ENCODE measurements around the gene DNAH3.
A peak's percentile ranks its signal among the peaks of the same experiment; 100 is the strongest.
"Not testable (repeated sequence)": the region's sequence is repeated elsewhere in the genome, so short reads cannot be mapped to it uniquely, and the experiment has no call there.

The DNAH3 gene

GRCh38 chr16:21169249-21169981 lies 18.8 kb upstream of the DNAH3 start:
- no peak for DNase-seq (ENCODE audit: low spot score)

DNA sequence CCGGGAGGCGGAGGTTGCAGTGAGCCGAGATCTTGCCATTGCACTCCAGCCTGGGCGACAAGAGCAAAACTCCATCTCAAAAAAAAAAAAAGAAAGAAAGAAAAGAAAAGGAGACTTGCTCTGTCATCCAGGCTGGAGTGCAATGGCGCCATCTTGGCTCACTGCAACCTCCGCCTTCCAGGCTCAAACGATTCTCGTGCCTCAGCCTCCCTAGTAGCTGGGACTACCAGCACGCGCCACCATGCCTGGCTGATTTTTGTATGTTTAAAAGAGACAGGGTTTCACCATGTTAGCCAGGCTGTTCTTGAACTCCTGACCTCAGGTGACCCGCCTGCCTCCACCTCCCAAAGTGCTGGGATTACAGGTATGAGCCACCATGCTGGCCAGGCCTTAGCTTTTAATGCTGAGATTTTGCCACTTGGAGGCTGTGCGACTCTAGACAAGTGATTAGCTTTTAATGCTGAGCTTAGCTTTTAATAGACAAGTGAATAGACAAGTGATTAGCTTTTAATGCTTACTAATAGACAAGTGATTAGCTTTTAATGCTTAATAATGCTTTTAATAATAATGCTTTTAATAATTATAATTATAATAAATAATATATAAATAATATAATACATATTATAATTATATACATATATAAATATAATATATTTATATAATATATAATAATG lies 17.4 kb upstream of the DNAH3 start:
- DNase-seq (ENCODE audit: low spot score) = no peak

DNA sequence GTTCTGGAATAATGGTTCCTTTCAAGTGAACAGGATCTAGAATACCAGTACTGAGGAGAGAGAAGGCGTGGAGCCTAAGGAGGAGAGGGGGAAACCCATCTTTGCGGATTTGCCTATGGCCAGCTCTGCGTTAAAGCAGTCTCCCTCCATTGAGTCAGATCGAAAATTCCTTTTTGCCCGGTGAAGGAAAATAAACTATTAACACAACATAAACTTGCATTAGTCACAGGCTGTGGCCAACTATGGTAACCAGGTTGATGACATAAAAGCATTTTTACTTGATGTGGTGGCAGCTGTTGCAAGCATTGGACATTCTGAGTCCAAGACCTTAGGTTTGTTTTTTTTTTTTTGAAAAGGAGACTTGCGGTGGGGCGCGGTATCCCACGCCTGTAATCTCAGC lies 16.7 kb upstream of the DNAH3 start:
- DNase-seq (ENCODE audit: low spot score) = peak; percentile 32

GRCh38 chr16:21166561-21166961 lies 15.9 kb upstream of the DNAH3 start:
- no peak for DNase-seq (ENCODE audit: low spot score)

DNA sequence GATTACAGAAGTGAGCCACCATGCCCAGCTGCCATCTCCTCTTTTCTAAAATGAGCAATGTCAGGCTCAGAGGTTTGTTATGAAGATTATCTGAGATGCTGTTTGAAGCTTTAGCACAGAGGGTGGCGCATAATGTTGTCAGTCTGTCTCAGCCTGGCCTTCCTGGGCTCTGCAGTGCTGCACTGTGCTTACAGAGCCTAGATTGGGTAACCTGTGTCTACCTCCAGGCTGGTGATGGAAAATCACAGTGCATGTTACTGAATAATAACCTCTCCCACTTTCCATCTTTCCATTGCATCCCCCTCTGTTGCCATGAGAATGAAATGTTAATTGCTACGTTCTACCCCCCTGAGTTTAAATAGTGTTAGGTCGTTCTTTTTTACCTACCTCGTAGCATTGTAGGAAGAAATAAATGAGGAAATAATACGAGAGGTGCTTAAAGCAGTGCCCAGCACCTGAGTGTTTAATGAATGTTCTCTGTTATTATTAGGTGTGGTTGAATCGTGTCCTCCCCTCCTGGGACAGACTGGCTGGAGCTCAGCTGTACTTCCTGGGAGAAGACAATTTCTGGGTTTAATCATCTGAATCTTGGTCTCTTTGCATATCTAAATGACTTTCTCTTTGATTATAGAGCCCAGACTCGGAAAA lies 14.0 kb upstream of the DNAH3 start:
- no peak for DNase-seq (ENCODE audit: low spot score)

GRCh38 chr16:21163576-21163975 lies 12.9 kb upstream of the DNAH3 start:
- no peak for DNase-seq (ENCODE audit: low spot score)

DNA sequence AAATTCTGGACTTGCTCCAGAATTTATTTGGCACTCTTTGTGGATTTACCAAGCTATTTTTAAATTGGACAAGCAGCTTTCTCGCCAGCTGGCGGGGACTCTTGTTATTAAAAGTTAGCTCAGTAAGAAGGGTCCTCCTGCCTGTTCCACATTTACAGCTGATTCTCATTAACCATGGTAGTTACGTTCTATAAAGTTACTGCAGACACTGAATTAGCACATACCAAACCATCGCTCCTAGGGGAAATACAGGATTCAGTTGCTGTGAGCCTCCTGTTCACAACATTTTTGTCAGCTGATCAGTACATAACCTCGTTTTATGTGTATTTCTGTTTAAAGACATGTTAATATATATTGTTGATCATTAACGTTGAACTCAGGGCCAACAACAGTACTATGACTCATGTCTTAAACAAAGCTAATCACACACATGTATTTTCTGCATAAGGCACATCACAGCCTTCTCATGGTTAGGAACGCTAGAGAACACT lies 12.1 kb upstream of the DNAH3 start:
- DNase-seq (ENCODE audit: low spot score) = no peak

DNA sequence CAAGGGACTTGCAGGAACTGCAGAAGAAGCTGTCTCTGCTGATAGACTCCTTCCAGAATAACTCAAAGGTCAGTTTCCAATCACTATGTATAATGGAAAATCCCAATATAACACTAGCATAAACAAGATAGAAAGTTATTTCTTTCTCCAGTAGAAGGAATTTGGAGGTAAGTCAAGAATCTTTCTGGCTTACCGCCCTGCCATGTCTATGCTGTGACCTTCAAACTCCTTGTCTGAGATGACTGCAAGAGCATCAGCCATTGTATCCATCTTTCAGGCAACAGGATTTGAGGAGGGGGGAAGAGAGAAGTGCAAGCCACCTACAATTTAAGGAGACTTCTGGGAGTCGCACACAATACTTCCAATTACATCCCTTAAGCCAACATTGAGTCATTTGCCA lies 10.6 kb upstream of the DNAH3 start:
- DNase-seq (ENCODE audit: low spot score) = no peak

- DNase-seq (ENCODE audit: low spot score) = no peak
Measured at GRCh38 chr16:21160276-21160675, 9.6 kb upstream of the DNAH3 start.

DNA sequence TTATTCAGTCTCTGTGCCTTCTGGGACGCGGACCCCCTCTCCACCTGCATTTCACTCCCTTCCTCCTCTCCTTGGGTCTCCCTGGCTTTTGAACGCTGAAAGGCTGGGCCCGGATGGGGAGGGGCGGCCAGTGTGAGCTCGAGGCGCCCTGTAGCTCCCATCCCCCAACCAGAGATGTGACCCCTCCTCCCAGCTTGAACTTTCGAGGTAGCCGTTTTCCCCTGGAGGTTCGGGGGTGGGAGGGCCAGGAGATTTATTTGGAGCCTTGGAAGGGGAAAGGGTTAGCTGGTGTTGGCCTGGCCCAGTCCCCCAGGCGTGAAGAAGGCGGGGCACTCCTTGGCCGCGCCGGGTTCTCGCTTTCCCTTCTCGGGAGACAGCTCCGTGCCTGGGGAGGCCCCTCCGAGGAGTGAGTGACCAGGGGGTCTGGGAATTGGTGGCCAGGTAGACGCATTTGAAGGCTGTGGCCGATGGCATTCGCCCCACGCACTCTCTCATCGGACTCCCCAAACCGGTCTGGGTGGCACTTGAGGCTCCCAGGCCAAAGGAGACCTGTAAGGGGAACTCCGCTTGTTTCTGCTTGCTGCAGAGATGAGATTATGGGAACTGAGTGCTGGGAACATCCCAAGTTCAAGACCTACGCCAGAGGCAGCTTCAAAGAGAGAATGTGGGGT lies 8.8 kb upstream of the DNAH3 start:
- no peak for DNase-seq (ENCODE audit: low spot score)

DNA sequence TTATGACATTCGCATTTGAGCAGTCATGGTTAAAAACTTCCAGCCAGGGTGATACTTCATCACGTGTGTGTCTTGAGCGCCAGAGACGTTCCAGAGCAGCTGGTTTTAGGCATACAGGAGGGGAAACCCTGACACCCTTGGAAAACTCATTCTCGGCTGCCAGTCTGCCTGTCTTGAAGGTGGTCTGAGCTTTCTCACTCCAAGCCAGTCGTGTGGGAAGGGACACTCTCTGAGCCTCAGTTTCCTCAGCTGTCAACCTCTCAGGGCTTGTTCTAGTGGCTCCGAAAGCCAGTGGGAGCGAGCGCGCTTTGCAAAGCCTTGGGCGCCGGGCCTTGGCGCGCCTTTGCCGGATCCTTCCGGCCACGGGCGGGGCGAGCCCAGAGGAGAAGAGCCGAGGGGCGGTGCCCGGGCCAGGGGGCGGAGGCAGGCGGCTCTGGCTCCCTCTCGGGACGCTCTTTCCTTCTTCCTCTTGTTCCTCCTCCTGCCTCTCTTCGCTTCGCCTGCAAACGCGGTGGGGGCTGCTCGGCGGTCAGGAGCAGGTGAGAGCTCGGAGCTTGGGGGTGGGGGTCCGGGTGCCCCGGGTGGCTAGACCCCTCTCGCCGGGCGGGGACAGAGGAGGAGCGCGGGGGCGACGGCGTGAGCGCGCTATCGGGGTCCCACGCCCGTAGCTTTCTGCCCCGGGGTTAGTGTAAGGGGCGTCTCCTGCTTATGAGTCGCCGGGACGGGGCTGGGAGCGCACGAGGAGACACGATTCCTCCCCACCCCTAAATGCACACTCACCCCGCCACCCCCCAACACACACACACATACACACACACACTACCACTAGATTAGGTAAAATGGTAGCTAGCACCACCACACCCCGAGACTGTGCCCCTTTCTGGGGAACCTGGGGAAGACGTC lies 7.8 kb upstream of the DNAH3 start, which contains the start of gene LDAF1:
LDAF1 (plus strand) TSS at position 467 of the 903 bp plus-strand sequence. CDS start 2,509 bp downstream, outside the sequence.
- DNase-seq (ENCODE audit: low spot score) = peak; percentile 81

- no peak for DNase-seq (ENCODE audit: low spot score)
Measured at GRCh38 chr16:21157632-21158031, 7.0 kb upstream of the DNAH3 start.

DNA sequence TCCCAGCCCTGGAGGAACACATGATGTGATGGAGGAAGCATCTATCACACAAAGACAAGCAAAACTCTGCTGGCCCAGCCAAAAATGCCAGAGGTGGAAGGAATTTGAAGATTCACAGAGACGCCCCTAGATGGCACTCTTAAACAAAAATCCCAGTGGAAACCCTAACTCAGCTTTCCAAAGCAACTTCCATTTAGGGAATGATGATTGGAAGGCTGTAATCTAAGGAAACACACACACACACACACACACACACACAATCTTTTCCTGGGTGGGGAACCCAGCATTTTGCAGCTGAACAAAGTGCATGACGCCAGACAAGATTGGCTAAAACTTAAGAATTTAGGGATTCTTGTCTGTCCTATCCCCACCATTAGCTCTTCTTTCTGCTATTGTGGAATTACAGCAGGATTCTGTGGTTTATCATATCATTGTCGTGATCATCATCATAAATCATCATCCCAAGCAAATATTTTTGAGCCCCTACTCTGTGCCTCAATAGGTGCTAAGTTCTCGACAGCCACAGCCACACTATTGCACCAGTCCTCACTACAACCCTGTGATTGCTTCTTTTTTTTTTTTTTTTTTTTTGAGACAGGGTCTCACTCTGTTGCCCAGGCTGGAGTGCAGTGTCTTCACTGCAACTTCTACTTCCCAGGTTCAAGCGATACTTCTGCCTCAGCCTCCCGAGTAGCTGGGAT lies 6.3 kb upstream of the DNAH3 start:
- peak; percentile 66 for DNase-seq (ENCODE audit: low spot score)

GRCh38 chr16:21156011-21156410 lies 5.4 kb upstream of the DNAH3 start:
- DNase-seq (ENCODE audit: low spot score) = not testable (repeated sequence)

- not testable (repeated sequence) for DNase-seq (ENCODE audit: low spot score)
Measured at GRCh38 chr16:21153124-21153729, 2.6 kb upstream of the DNAH3 start.

- not testable (repeated sequence) for DNase-seq (ENCODE audit: low spot score)
Measured at GRCh38 chr16:21152160-21153030, 1.7 kb upstream of the DNAH3 start.

DNA sequence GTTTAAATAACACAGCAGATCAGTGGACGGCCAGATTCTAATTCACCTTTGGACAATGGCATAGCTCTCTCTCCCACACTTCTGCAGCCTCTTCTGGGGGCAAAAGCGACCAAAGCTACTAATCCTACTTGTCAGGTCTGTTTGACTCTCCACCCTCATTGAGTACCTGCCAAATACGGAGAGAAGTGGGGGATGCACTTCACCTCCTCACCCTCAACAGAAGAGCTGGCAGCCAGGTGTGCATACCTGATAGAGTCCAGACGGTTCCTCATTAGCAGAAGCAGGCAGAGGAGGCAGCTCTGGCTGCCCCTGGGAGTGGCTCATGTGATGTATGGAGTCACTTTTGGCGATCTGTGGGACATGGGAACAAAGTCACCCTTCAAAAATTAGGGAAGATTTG lies 4.9 kb downstream of the DNAH3 start:
- no peak for DNase-seq (ENCODE audit: low spot score)

- no peak for DNase-seq (ENCODE audit: low spot score)
Measured at GRCh38 chr16:21134053-21134452, 16.6 kb downstream of the DNAH3 start.

DNA sequence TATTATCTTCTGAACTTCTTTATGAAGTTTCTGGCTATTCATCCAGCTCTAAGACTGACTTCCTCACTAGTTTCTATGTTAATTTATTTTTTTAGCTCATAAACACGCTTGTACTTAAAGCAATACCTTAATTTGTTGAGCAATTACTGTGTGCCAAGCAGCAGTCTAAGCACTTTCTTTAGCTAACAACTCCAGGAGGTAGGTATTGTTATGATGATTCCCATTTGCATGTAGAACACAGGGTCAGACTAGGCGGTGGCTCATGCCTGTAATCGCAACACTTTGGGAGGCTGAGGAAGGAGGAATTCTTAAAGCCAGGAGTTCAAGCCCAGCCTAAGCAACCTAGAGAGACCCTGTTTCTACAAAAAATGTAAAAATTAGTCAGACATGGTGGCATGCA lies 19.8 kb downstream of the DNAH3 start:
- no peak for DNase-seq (ENCODE audit: low spot score)

Measured in LoVo (cell line).